ENCODE measurements around the gene MACROH2A1. TPM values are rescaled to one million over a fixed set of nuclear protein-coding genes. Genes with fewer than 3 reads are reported as not detected.

Gene MACROH2A1
- total and polyA plus RNA-seq, 5 donors from 2014 or later = 126 to 161 (median 140) TPM

GRCh38 chr5:135318924-135319323, 80.1 kb downstream of the MACROH2A1 start:
- Histone ChIP-seq H3K4me3 (ENCODE audit: low read depth, low read length) (no peak overlapping the region), H3K27me3 (ENCODE audit: control insufficient read depth, insufficient read depth, low read length) (no peaks in the 10 kb centered on the region), H3K4me1 (ENCODE audit: control insufficient read depth, insufficient read depth, low read length, poor library complexity, severe bottlenecking) (no peaks in the 10 kb centered on the region), H3K36me3 (ENCODE audit: control insufficient read depth, insufficient read depth, low read length) (no peaks in the 10 kb centered on the region), H3K9me3 (ENCODE audit: control insufficient read depth in 2 of 2, low read length in 2 of 2) (no peaks in the 10 kb centered on the region), H3K27ac (ENCODE audit: insufficient read depth, low read length, poor library complexity, severe bottlenecking) (no peak overlapping the region)
- no peaks in the 10 kb centered on the region for H3K27me3 Mint-ChIP-seq
- peak overlapping the region in 1 of 3 donors; percentile 42 for H3K27ac Mint-ChIP-seq
- H3K4me3 Mint-ChIP-seq = no peak overlapping the region
- H3K4me1 Mint-ChIP-seq = no peaks in the 10 kb centered on the region
- DNase-seq (no peak), ATAC-seq (ENCODE audit: low read depth in 2 of 2) (no peak)
- no peaks in the 10 kb centered on the region for H3K36me3 Mint-ChIP-seq
- H3K9me3 Mint-ChIP-seq = no peaks in the 10 kb centered on the region

- H3K9me3 ChIP-seq (ENCODE audit: control insufficient read depth in 2 of 2, low read length in 2 of 2) = no peaks in the 10 kb centered on the region
- H3K36me3 ChIP-seq (ENCODE audit: control insufficient read depth, insufficient read depth, low read length) = no peaks in the 10 kb centered on the region
- Mint-ChIP-seq H3K27ac (no peak overlapping the region), H3K27me3 (no peaks in the 10 kb centered on the region), H3K36me3 (no peaks in the 10 kb centered on the region), H3K4me3 (no peak overlapping the region), H3K4me1 (no peaks in the 10 kb centered on the region), H3K9me3 (no peaks in the 10 kb centered on the region)
- no peak for DNase-seq
- H3K4me3 ChIP-seq (ENCODE audit: low read depth, low read length) = no peak overlapping the region
- no peaks in the 10 kb centered on the region for H3K4me1 ChIP-seq (ENCODE audit: control insufficient read depth, insufficient read depth, low read length, poor library complexity, severe bottlenecking)
- no peak for ATAC-seq (ENCODE audit: low read depth in 2 of 2)
- no peak overlapping the region for H3K27ac ChIP-seq (ENCODE audit: insufficient read depth, low read length, poor library complexity, severe bottlenecking)
- H3K27me3 ChIP-seq (ENCODE audit: control insufficient read depth, insufficient read depth, low read length) = no peaks in the 10 kb centered on the region
Observed at GRCh38 chr5:135318037-135318436, 81.0 kb downstream of the MACROH2A1 start.

- Histone ChIP-seq H3K4me1 (ENCODE audit: control insufficient read depth, insufficient read depth, low read length, poor library complexity, severe bottlenecking) (no peaks in the 10 kb centered on the region), H3K27ac (ENCODE audit: insufficient read depth, low read length, poor library complexity, severe bottlenecking) (no peak overlapping the region), H3K9me3 (ENCODE audit: control insufficient read depth in 2 of 2, low read length in 2 of 2) (no peaks in the 10 kb centered on the region), H3K36me3 (ENCODE audit: control insufficient read depth, insufficient read depth, low read length) (no peaks in the 10 kb centered on the region), H3K27me3 (ENCODE audit: control insufficient read depth, insufficient read depth, low read length) (no peaks in the 10 kb centered on the region), H3K4me3 (ENCODE audit: low read depth, low read length) (no peak overlapping the region)
- Mint-ChIP-seq H3K27me3 (no peaks in the 10 kb centered on the region), H3K27ac (no peak overlapping the region), H3K9me3 (no peaks in the 10 kb centered on the region), H3K4me3 (no peak overlapping the region), H3K36me3 (no peaks in the 10 kb centered on the region), H3K4me1 (no peaks in the 10 kb centered on the region)
- DNase-seq (no peak), ATAC-seq (ENCODE audit: low read depth in 2 of 2) (no peak)
Observed at GRCh38 chr5:135317286-135317685, 81.7 kb downstream of the MACROH2A1 start.

- Histone ChIP-seq H3K4me1 (ENCODE audit: control insufficient read depth, insufficient read depth, low read length, poor library complexity, severe bottlenecking) (no peaks in the 10 kb centered on the region), H3K4me3 (ENCODE audit: low read depth, low read length) (no peak overlapping the region), H3K27me3 (ENCODE audit: control insufficient read depth, insufficient read depth, low read length) (no peaks in the 10 kb centered on the region), H3K36me3 (ENCODE audit: control insufficient read depth, insufficient read depth, low read length) (no peaks in the 10 kb centered on the region), H3K9me3 (ENCODE audit: control insufficient read depth in 2 of 2, low read length in 2 of 2) (no peaks in the 10 kb centered on the region), H3K27ac (ENCODE audit: insufficient read depth, low read length, poor library complexity, severe bottlenecking) (no peak overlapping the region)
- Mint-ChIP-seq H3K27ac (peak overlapping the region in 1 of 3 donors; percentile 3), H3K36me3 (no peaks in the 10 kb centered on the region), H3K27me3 (no peaks in the 10 kb centered on the region), H3K9me3 (peaks cover 0 to 2% (median 0%) of the 10 kb centered on the region in 7 donors), H3K4me3 (no peak overlapping the region), H3K4me1 (peaks cover 0 to 1% (median 0%) of the 10 kb centered on the region in 4 donors)
- no peak for DNase-seq
- no peak for ATAC-seq (ENCODE audit: low read depth in 2 of 2)
Observed at GRCh38 chr5:135315386-135315785, 83.6 kb downstream of the MACROH2A1 start.

GRCh38 chr5:135313946-135314345, 85.1 kb downstream of the MACROH2A1 start:
- peaks cover 0 to 9% (median 2%) of the 10 kb centered on the region in 4 donors for H3K4me1 Mint-ChIP-seq
- DNase-seq (no peak), ATAC-seq (ENCODE audit: low read depth in 2 of 2) (no peak)
- peaks cover 3% of the 10 kb centered on the region for H3K27me3 Mint-ChIP-seq
- Histone ChIP-seq H3K4me3 (ENCODE audit: low read depth, low read length) (no peak overlapping the region), H3K4me1 (ENCODE audit: control insufficient read depth, insufficient read depth, low read length, poor library complexity, severe bottlenecking) (no peaks in the 10 kb centered on the region), H3K27ac (ENCODE audit: insufficient read depth, low read length, poor library complexity, severe bottlenecking) (no peak overlapping the region), H3K36me3 (ENCODE audit: control insufficient read depth, insufficient read depth, low read length) (no peaks in the 10 kb centered on the region), H3K9me3 (ENCODE audit: control insufficient read depth in 2 of 2, low read length in 2 of 2) (no peaks in the 10 kb centered on the region), H3K27me3 (ENCODE audit: control insufficient read depth, insufficient read depth, low read length) (no peaks in the 10 kb centered on the region)
- H3K4me3 Mint-ChIP-seq = no peak overlapping the region
- H3K36me3 Mint-ChIP-seq = no peaks in the 10 kb centered on the region
- H3K27ac Mint-ChIP-seq = no peak overlapping the region
- peaks cover 0 to 2% (median 0%) of the 10 kb centered on the region in 7 donors for H3K9me3 Mint-ChIP-seq

GRCh38 chr5:135313405-135313804, 85.6 kb downstream of the MACROH2A1 start:
- Histone ChIP-seq H3K27ac (ENCODE audit: insufficient read depth, low read length, poor library complexity, severe bottlenecking) (no peak overlapping the region), H3K27me3 (ENCODE audit: control insufficient read depth, insufficient read depth, low read length) (no peaks in the 10 kb centered on the region), H3K9me3 (ENCODE audit: control insufficient read depth in 2 of 2, low read length in 2 of 2) (no peaks in the 10 kb centered on the region), H3K4me3 (ENCODE audit: low read depth, low read length) (no peak overlapping the region), H3K4me1 (ENCODE audit: control insufficient read depth, insufficient read depth, low read length, poor library complexity, severe bottlenecking) (no peaks in the 10 kb centered on the region), H3K36me3 (ENCODE audit: control insufficient read depth, insufficient read depth, low read length) (no peaks in the 10 kb centered on the region)
- Mint-ChIP-seq H3K27me3 (peaks cover 8% of the 10 kb centered on the region), H3K4me3 (no peak overlapping the region), H3K36me3 (no peaks in the 10 kb centered on the region), H3K9me3 (peaks cover 0 to 2% (median 0%) of the 10 kb centered on the region in 7 donors), H3K27ac (no peak overlapping the region), H3K4me1 (peaks cover 0 to 9% (median 2%) of the 10 kb centered on the region in 4 donors)
- ATAC-seq (ENCODE audit: low read depth in 2 of 2) (no peak), DNase-seq (peak in 1 of 3 donors; percentile 52)

- Histone ChIP-seq H3K9me3 (ENCODE audit: control insufficient read depth in 2 of 2, low read length in 2 of 2) (no peaks in the 10 kb centered on the region), H3K4me1 (ENCODE audit: control insufficient read depth, insufficient read depth, low read length, poor library complexity, severe bottlenecking) (no peaks in the 10 kb centered on the region), H3K36me3 (ENCODE audit: control insufficient read depth, insufficient read depth, low read length) (no peaks in the 10 kb centered on the region), H3K27me3 (ENCODE audit: control insufficient read depth, insufficient read depth, low read length) (no peaks in the 10 kb centered on the region), H3K4me3 (ENCODE audit: low read depth, low read length) (no peak overlapping the region), H3K27ac (ENCODE audit: insufficient read depth, low read length, poor library complexity, severe bottlenecking) (no peak overlapping the region)
- no peak overlapping the region for H3K27ac Mint-ChIP-seq
- peaks cover 0 to 9% (median 2%) of the 10 kb centered on the region in 4 donors for H3K4me1 Mint-ChIP-seq
- no peak overlapping the region for H3K4me3 Mint-ChIP-seq
- DNase-seq = no peak
- peaks cover 12% of the 10 kb centered on the region for H3K27me3 Mint-ChIP-seq
- ATAC-seq (ENCODE audit: low read depth in 2 of 2) = no peak
- H3K36me3 Mint-ChIP-seq = no peaks in the 10 kb centered on the region
- H3K9me3 Mint-ChIP-seq = peaks cover 0 to 2% (median 0%) of the 10 kb centered on the region in 7 donors
Observed at GRCh38 chr5:135312255-135312935, 86.6 kb downstream of the MACROH2A1 start.
